LNCaP clone FGC (cell line): ENCODE results near the gene RAD51B.
"Not testable (repeated sequence)": the region's sequence is repeated elsewhere in the genome, so short reads cannot be mapped to it uniquely, and the experiment has no call there.

ENCODE experiments used
- DNase-seq: peaks from one replicate; pipeline ENCODE4 v3.0.0-alpha.2; 2011; ENCODE audit warnings: low read depth
- H3K4me3 ChIP-seq: 2 replicates; pipeline ENCODE4 v1.5.1; 2011; ENCODE audit warnings: mild to moderate bottlenecking, low read depth, low read length, control low read depth
- CTCF ChIP-seq: IDR thresholded peaks from 2 replicates; pipeline ENCODE4 v1.5.1; 2012; ENCODE audit warnings: mild to moderate bottlenecking; ENCODE audit not compliant: control insufficient read depth, insufficient read depth; ENCODE audit errors: extremely low read depth

The RAD51B gene

GRCh38 chr14:68094158-68094557 is 274.6 kb downstream of the RAD51B start:
- TF ChIP-seq CTCF, result no peak
- no peak overlapping the region for H3K4me3 ChIP-seq
- DNase-seq, result no peak

GRCh38 chr14:68094752-68095151 is 275.2 kb downstream of the RAD51B start:
- no peak for TF ChIP-seq CTCF
- H3K4me3 ChIP-seq, result no peak overlapping the region
- DNase-seq, result no peak

- DNase-seq, result no peak
- TF ChIP-seq CTCF, result no peak
- no peak overlapping the region for H3K4me3 ChIP-seq
Measured at GRCh38 chr14:68097727-68098126, 278.1 kb downstream of the RAD51B start.

GRCh38 chr14:68098834-68099233 is 279.3 kb downstream of the RAD51B start:
- TF ChIP-seq CTCF, result no peak
- H3K4me3 ChIP-seq, result no peak overlapping the region
- no peak for DNase-seq

- TF ChIP-seq CTCF, result no peak
- DNase-seq, result no peak
- H3K4me3 ChIP-seq, result no peak overlapping the region
Measured at GRCh38 chr14:68099495-68100045, 280.0 kb downstream of the RAD51B start.

GRCh38 chr14:68101715-68102301 is 282.2 kb downstream of the RAD51B start:
- DNase-seq, H3K4me3 ChIP-seq: not testable (repeated sequence)

GRCh38 chr14:68103853-68104252 is 284.3 kb downstream of the RAD51B start:
- no peak overlapping the region for H3K4me3 ChIP-seq
- no peak for TF ChIP-seq CTCF
- no peak for DNase-seq

- H3K4me3 ChIP-seq, result no peak overlapping the region
- no peak for DNase-seq
Measured at GRCh38 chr14:68104518-68104917, 284.9 kb downstream of the RAD51B start.

More at GRCh38 chr14:68104518-68104917, 284.9 kb downstream of the RAD51B start:
- no peak for TF ChIP-seq CTCF
